ENCODE results near the gene BTBD9. TPM values are rescaled to one million over a fixed set of nuclear protein-coding genes. Genes with fewer than 3 reads are reported as not detected.
"Not testable (repeated sequence)": the region's sequence is repeated elsewhere in the genome, so short reads cannot be mapped to it uniquely, and the experiment has no call there.

BTBD9 gene
- total RNA-seq, 4 donors from 2014 or later: 8.6 to 34.1 (median 30.8) TPM

DNA sequence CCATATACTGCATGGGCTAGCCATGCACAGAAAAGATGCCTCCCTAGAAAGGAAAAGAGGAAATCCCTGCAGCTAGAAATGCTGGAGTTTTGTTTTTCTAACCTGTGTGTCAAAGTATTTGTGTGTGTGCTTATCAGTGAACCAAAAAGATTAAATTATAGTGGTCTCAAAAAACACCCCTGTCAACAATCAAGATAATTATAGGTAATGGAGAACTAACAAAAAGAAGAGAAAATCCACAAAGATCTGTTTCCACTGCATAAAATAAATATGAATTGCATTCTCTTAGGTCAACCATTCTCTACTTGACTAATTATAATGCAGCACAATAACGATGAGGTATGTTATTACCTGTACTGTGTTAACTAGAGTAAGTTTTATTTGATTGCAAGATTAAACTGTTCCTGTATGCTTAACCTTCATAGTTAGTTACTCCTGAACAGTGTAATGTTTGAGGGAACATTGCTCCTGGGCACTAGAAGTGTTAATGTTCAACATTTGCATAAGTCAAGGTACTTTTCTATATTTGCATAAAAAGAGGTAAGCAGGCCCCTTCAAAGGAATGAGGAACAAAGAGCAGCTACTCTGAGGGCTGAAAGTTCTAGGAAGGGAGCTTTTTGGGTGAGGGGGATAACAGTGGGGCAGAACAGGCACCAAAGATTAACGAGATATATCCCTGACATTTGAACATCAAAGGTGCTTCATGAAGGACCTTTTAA is 212.1 kb downstream of the BTBD9 start:
- H3K4me3 ChIP-seq: no peak overlapping the region
- intact Hi-C loops (cut with DNase I; ENCODE audit: low total_unique reads) (no loop called here), in situ Hi-C loops (cut with MboI; ENCODE audit: low pct_ligation_motif_present in 1 of 4, low pct_unique_long_range_greater_than_20kb in 1 of 4, low sequenced_read_pairs in 3 of 4) (no loop called here)
- 36 to 53% methylated on average over 1 to 2 of the region's 2 CpGs for WGBS, 2 donors (ENCODE audit: low coverage in 1 of 2)
- H3K36me3 ChIP-seq: no peaks in the 10 kb centered on the region
- no peaks in the 10 kb centered on the region for H3K9me3 ChIP-seq
- TF ChIP-seq EP300 (IDR thresholded peaks at IDR 0.05; ENCODE audit: low read depth) (no peak), POLR2AphosphoS5 (IDR thresholded peaks at IDR 0.05) (no peak), POLR2A (IDR thresholded peaks at IDR 0.05) (no peak)
- TF ChIP-seq, protein P1, sequence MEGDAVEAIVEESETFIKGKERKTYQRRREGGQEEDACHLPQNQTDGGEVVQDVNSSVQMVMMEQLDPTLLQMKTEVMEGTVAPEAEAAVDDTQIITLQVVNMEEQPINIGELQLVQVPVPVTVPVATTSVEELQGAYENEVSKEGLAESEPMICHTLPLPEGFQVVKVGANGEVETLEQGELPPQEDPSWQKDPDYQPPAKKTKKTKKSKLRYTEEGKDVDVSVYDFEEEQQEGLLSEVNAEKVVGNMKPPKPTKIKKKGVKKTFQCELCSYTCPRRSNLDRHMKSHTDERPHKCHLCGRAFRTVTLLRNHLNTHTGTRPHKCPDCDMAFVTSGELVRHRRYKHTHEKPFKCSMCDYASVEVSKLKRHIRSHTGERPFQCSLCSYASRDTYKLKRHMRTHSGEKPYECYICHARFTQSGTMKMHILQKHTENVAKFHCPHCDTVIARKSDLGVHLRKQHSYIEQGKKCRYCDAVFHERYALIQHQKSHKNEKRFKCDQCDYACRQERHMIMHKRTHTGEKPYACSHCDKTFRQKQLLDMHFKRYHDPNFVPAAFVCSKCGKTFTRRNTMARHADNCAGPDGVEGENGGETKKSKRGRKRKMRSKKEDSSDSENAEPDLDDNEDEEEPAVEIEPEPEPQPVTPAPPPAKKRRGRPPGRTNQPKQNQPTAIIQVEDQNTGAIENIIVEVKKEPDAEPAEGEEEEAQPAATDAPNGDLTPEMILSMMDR (IDR thresholded peaks at IDR 0.05): no peak
- no peaks in the 10 kb centered on the region for H3K4me1 ChIP-seq
- no peak overlapping the region for H3K27ac ChIP-seq
- no peak for DNase-seq
- no peaks in the 10 kb centered on the region for H3K27me3 ChIP-seq

DNA sequence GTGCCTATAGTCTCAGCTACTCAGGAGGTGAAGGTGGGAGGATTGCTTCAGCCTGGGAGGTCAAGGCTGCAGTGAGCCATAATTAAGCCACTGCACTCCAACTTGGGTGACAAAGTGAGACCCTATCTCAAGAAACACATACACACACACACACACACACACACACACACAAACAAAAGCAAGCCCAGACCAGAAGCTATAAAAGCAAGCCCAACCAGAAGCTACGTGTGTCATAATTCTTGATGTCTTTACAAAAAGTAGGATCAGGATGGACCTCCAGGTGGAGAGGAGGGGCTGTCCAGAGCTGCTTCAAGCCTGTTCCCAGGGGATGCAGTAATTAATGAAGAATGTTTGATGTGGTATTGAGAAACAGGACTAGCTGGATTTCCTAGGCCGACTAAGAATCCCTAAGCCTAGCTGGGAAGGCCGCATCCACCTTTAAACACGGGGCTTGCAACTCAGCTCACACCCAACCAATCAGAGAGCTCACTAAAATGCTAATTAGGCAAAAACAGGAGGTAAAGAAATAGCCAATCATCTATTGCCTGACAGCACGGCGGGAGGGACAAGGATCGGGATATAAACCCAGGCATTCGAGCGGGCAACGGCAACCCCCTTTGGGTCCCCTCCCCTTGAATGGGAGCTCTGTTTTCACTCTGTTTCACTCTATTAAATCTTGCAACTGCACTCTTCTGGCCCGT is 213.8 kb downstream of the BTBD9 start:
- 89 to 96% methylated on average over 5 to 11 of the region's 11 CpGs for WGBS, 2 donors (ENCODE audit: low coverage in 1 of 2)
- in situ Hi-C loops (cut with MboI; ENCODE audit: low pct_ligation_motif_present in 1 of 4, low pct_unique_long_range_greater_than_20kb in 1 of 4, low sequenced_read_pairs in 3 of 4): not testable (repeated sequence)

GRCh38 chr6:38423746-38424145 is 216.0 kb downstream of the BTBD9 start:
- H3K9me3 ChIP-seq: no peaks in the 10 kb centered on the region
- WGBS, 2 donors (ENCODE audit: low coverage in 1 of 2): 84 to 89% methylated on average over 4 of the region's 4 CpGs
- no peak overlapping the region for H3K4me3 ChIP-seq
- no peak for DNase-seq
- H3K4me1 ChIP-seq: no peaks in the 10 kb centered on the region
- in situ Hi-C loops (cut with MboI; ENCODE audit: low pct_ligation_motif_present in 1 of 4, low pct_unique_long_range_greater_than_20kb in 1 of 4, low sequenced_read_pairs in 3 of 4): no loop called here
- H3K27ac ChIP-seq: no peak overlapping the region
- intact Hi-C loops (cut with DNase I; ENCODE audit: low total_unique reads): no loop called here
- H3K36me3 ChIP-seq: no peaks in the 10 kb centered on the region
- H3K27me3 ChIP-seq: no peaks in the 10 kb centered on the region
- TF ChIP-seq POLR2A (IDR thresholded peaks at IDR 0.05): no peak
- TF ChIP-seq EP300 (IDR thresholded peaks at IDR 0.05; ENCODE audit: low read depth): no peak
- no peak for TF ChIP-seq POLR2AphosphoS5 (IDR thresholded peaks at IDR 0.05)
- TF ChIP-seq, protein P1 (IDR thresholded peaks at IDR 0.05): no peak

More for the DNA sequence above, 213.8 kb downstream of the BTBD9 start:
- H3K4me3 ChIP-seq; H3K27ac ChIP-seq; H3K36me3 ChIP-seq; H3K4me1 ChIP-seq; DNase-seq; intact Hi-C loops (cut with DNase I; ENCODE audit: low total_unique reads); H3K27me3 ChIP-seq; H3K9me3 ChIP-seq: not testable (repeated sequence)

DNA sequence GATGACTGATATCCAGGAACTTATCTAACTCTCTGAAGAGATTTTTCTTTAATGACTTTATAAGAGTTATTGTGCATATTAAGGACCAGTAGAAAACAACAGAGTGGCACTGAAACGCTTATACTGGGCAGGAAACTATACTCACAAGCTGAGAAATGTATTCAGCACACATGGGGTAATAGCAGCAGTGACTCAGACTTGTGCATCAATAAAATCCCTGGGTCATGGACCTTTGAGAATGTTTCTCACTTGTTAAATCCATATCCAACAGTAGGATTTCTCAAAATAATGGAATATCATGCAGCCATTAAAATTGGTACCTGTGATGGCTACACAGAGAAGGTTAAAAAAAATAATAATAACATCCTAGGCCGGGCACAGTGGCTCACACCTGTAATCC is 219.5 kb downstream of the BTBD9 start:
- no peak overlapping the region for H3K27ac ChIP-seq
- H3K4me1 ChIP-seq: no peaks in the 10 kb centered on the region
- TF ChIP-seq POLR2A (IDR thresholded peaks at IDR 0.05): no peak
- no peaks in the 10 kb centered on the region for H3K9me3 ChIP-seq
- H3K4me3 ChIP-seq: no peak overlapping the region
- H3K36me3 ChIP-seq: no peaks in the 10 kb centered on the region
- intact Hi-C loops (cut with DNase I; ENCODE audit: low total_unique reads) (no loop called here), in situ Hi-C loops (cut with MboI; ENCODE audit: low pct_ligation_motif_present in 1 of 4, low pct_unique_long_range_greater_than_20kb in 1 of 4, low sequenced_read_pairs in 3 of 4) (no loop called here)
- WGBS, 2 donors (ENCODE audit: low coverage in 1 of 2): 85% methylated on average over 2 of the region's 2 CpGs; no CpG with 5 or more reads in 1 of the 2 donors
- no peaks in the 10 kb centered on the region for H3K27me3 ChIP-seq
- no peak for DNase-seq

GRCh38 chr6:38417521-38417920 is 222.2 kb downstream of the BTBD9 start:
- in situ Hi-C loops (cut with MboI; ENCODE audit: low pct_ligation_motif_present in 1 of 4, low pct_unique_long_range_greater_than_20kb in 1 of 4, low sequenced_read_pairs in 3 of 4): no loop called here

More at GRCh38 chr6:38417521-38417920, 222.2 kb downstream of the BTBD9 start:
- 98 to 100% methylated on average over 3 to 6 of the region's 6 CpGs for WGBS, 2 donors (ENCODE audit: low coverage in 1 of 2)
- Histone ChIP-seq H3K36me3 (no peaks in the 10 kb centered on the region), H3K27ac (no peak overlapping the region), H3K27me3 (no peaks in the 10 kb centered on the region), H3K9me3 (no peaks in the 10 kb centered on the region), H3K4me1 (no peaks in the 10 kb centered on the region), H3K4me3 (no peak overlapping the region)
- TF ChIP-seq POLR2A (IDR thresholded peaks at IDR 0.05) (no peak), EP300 (IDR thresholded peaks at IDR 0.05; ENCODE audit: low read depth) (no peak), POLR2AphosphoS5 (IDR thresholded peaks at IDR 0.05) (no peak)
- TF ChIP-seq, protein P1 (IDR thresholded peaks at IDR 0.05): no peak
- intact Hi-C loops (cut with DNase I; ENCODE audit: low total_unique reads): loop anchor here (2.0 kb wide), 1 partner anchor 25 kb away; no protein-coding TSS in a partner anchor
- no peak for DNase-seq

Data from transverse colon (tissue), 4 donors.